IPS DF 6.9 (cell line): ENCODE results near the gene NDUFV1.
"Not testable (repeated sequence)": the region's sequence is repeated elsewhere in the genome, so short reads cannot be mapped to it uniquely, and the experiment has no call there.

ENCODE experiments used
- DNase-seq: peaks from one replicate; pipeline ENCODE4 v3.0.0-alpha.2; 2013; ENCODE audit warnings: low read depth, low spot score
- H3K27ac ChIP-seq: one replicate; pipeline ENCODE4 v1.5.1; 2013; ENCODE audit warnings: low read length, control low read depth
- H3K27me3 ChIP-seq: 2 replicates; pipeline ENCODE4 v1.6.1; 2013; ENCODE audit warnings: mild to moderate bottlenecking, low read length; ENCODE audit not compliant: control insufficient read depth, insufficient read depth
- H3K36me3 ChIP-seq: 2 replicates; pipeline ENCODE4 v1.6.1; 2013; ENCODE audit warnings: low read length; ENCODE audit not compliant: control insufficient read depth, insufficient read depth
- H3K4me1 ChIP-seq: 2 replicates; pipeline ENCODE4 v1.6.1; 2013; ENCODE audit warnings: low read length; ENCODE audit not compliant: control insufficient read depth, insufficient read depth
- H3K4me3 ChIP-seq: 2 replicates; pipeline ENCODE4 v1.5.1; 2013; ENCODE audit warnings: mild to moderate bottlenecking, low read length
- H3K9me3 ChIP-seq: 2 replicates; pipeline ENCODE4 v1.6.1; 2013; ENCODE audit warnings: low read length, inconsistent platforms; ENCODE audit not compliant: control insufficient read depth, insufficient read depth
- WGBS: extraction: QIAGEN DNeasy Blood & Tissue Kit; methylation state at CpG from one replicate; pipeline ENCODE4 v1.1.7; 2013; ENCODE audit warnings: mixed read lengths, missing lambda C conversion rate; ENCODE audit not compliant: insufficient read length, insufficient coverage; 5-methylcytosine and 5-hydroxymethylcytosine counted together

The NDUFV1 gene

GRCh38 chr11:67588136-67588503 is 18.6 kb upstream of the NDUFV1 start:
- Histone ChIP-seq H3K4me3 (no peak overlapping the region), H3K36me3 (peaks cover 25% of the 10 kb centered on the region), H3K4me1 (peaks cover 5% of the 10 kb centered on the region; the same call in 1 of the 2 replicates), H3K27me3 (no peaks in the 10 kb centered on the region), H3K9me3 (no peaks in the 10 kb centered on the region), H3K27ac (no peak overlapping the region)
- WGBS, result no CpG with 5 or more reads among the region's 1 CpG
- no peak for DNase-seq

- not testable (repeated sequence) for H3K27ac ChIP-seq, DNase-seq, H3K4me1 ChIP-seq, H3K27me3 ChIP-seq, H3K4me3 ChIP-seq, H3K9me3 ChIP-seq
- WGBS, result no CpG with 5 or more reads among the region's 11 CpGs
- H3K36me3 ChIP-seq, result peaks cover 25% of the 10 kb centered on the region
These were observed 17.8 kb upstream of the NDUFV1 start for GRCh38 chr11:67588899-67589415.

DNA sequence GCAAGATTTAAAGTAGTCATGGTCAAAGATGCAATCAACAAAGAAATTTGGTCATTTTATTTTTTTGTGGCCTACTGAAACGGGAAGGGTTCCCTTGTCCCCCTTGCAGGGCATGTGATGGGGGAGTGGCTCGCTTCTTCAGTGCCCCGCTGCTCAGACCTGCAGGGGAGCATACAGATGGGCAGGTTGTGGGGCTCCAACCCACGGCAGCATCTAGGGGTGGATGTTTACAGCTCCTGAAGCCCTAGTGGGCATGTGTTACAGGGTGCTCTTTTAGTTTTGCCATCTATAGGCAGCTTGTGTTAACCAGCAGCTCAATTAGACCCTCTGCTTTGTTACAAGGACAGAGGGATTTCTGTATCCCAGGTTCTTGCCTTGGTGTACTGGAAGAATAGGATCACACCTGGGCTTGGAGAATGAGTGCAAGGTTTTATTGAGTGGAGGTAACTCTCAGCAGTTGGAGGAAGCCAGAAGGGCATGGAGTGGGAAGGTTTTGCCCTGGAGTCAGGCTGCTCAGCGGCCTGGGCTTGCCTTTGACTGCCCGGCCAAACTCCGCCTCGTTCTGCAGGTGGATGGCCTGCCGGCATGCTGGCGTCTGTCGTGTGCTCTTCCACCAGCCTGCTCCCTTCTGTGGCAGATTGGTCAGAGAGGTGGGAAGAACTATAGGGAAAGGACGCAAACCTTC is 13.7 kb upstream of the NDUFV1 start:
- no peaks in the 10 kb centered on the region for H3K9me3 ChIP-seq
- 0 out of 2 replicates have a peak, but pooled peaks cover 3% of the 10 kb centered on the region for H3K36me3 ChIP-seq
- no peak overlapping the region for H3K4me3 ChIP-seq
- H3K27ac ChIP-seq, result no peak overlapping the region
- no peak for DNase-seq
- no peaks in the 10 kb centered on the region for H3K27me3 ChIP-seq
- H3K4me1 ChIP-seq, result no peaks in the 10 kb centered on the region
- no CpG with 5 or more reads among the region's 12 CpGs for WGBS

- H3K4me1 ChIP-seq, result no peaks in the 10 kb centered on the region
- 0 out of 2 replicates have a peak, but pooled peaks cover 3% of the 10 kb centered on the region for H3K36me3 ChIP-seq
- no peak overlapping the region for H3K27ac ChIP-seq
- no peak for DNase-seq
- H3K27me3 ChIP-seq, result no peaks in the 10 kb centered on the region
- WGBS, result no CpG with 5 or more reads among the region's 3 CpGs
- no peaks in the 10 kb centered on the region for H3K9me3 ChIP-seq
- no peak overlapping the region for H3K4me3 ChIP-seq
These were observed 13.2 kb upstream of the NDUFV1 start for GRCh38 chr11:67593565-67593905.

GRCh38 chr11:67594480-67594879 is 12.3 kb upstream of the NDUFV1 start:
- no peaks in the 10 kb centered on the region for H3K4me1 ChIP-seq
- no peak overlapping the region for H3K4me3 ChIP-seq
- H3K36me3 ChIP-seq, result no peaks in the 10 kb centered on the region
- no peaks in the 10 kb centered on the region for H3K27me3 ChIP-seq
- no peaks in the 10 kb centered on the region for H3K9me3 ChIP-seq
- DNase-seq, result no peak
- H3K27ac ChIP-seq, result no peak overlapping the region
- WGBS, result no CpG with 5 or more reads among the region's 3 CpGs

DNA sequence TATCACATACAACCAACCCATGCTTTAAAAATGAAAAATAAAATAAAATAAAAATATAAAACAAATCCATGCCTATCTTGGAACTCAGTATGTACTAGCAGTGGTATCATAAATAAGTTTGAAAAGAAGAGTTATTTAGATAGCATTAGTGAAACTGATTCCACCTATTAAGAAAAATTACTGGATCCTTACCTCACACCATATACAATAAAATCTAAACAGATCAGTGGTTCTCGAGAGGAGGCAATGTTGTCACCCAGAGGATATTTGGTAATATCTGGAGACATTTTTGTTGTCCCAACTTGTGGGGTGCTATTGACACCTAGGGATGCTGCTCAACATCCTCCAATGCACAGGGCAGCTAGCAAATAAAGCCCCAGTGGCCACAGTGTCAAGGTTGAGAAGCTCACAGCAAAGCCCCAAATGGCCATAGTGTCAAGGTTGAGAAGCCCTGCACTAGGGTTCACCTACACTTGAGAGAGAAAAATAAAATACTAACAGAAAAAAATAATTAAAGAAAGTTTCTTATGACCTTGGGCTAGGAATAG is 9.9 kb upstream of the NDUFV1 start:
- H3K27me3 ChIP-seq, result no peaks in the 10 kb centered on the region
- H3K27ac ChIP-seq, result no peak overlapping the region
- no peaks in the 10 kb centered on the region for H3K36me3 ChIP-seq
- H3K4me3 ChIP-seq, result no peak overlapping the region
- no CpG with 5 or more reads among the region's 1 CpG for WGBS
- DNase-seq, result no peak
- no peaks in the 10 kb centered on the region for H3K4me1 ChIP-seq
- H3K9me3 ChIP-seq, result no peaks in the 10 kb centered on the region

DNA sequence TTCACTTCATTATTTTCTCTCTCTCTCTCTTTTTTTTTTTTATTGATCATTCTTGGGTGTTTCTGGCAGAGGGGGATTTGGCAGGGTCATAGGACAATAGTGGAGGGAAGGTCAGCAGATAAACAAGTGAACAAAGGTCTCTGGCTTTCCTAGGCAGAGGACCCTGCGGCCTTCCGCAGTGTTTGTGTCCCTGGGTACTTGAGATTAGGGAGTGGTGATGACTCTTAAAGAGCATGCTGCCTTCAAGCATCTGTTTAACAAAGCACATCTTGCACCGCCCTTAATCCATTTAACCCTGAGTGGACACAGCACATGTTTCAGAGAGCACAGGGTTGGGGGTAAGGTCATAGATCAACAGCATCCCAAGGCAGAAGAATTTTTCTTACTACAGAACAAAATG is 9.3 kb upstream of the NDUFV1 start:
- not testable (repeated sequence) for H3K27me3 ChIP-seq, H3K27ac ChIP-seq, H3K4me3 ChIP-seq, H3K9me3 ChIP-seq, DNase-seq, H3K4me1 ChIP-seq, H3K36me3 ChIP-seq
- no CpG with 5 or more reads among the region's 3 CpGs for WGBS

- no CpG with 5 or more reads among the region's 26 CpGs for WGBS
- H3K27ac ChIP-seq, H3K9me3 ChIP-seq, H3K4me3 ChIP-seq, DNase-seq, H3K4me1 ChIP-seq, H3K36me3 ChIP-seq, H3K27me3 ChIP-seq: not testable (repeated sequence)
These were observed 8.8 kb upstream of the NDUFV1 start for GRCh38 chr11:67597963-67598362.

DNA sequence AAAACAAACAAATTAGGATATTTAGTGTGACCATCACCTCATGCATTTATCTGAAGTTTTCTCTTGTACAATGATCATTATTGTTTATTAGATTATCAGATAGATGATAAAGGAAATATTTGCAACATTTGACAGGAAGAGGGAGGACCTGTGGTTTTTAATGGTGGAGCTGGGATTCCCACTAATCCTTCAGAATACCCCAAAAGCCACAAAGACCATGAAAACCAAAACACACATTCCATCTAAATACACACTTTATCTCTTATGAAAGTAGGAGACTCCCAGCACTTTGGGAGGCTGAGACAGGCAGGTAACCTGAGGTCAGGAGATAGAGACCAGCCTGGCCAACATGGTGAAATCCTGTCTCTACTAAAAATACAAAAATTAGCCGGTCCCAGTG is 7.6 kb upstream of the NDUFV1 start:
- no CpG with 5 or more reads among the region's 1 CpG for WGBS

GRCh38 chr11:67600324-67601029 is 6.3 kb upstream of the NDUFV1 start:
- no CpG with 5 or more reads among the region's 7 CpGs for WGBS

More for the DNA sequence above, 7.6 kb upstream of the NDUFV1 start:
- no peaks in the 10 kb centered on the region for H3K27me3 ChIP-seq
- no peak overlapping the region for H3K27ac ChIP-seq
- no peak for DNase-seq
- H3K4me1 ChIP-seq, result no peaks in the 10 kb centered on the region
- no peak overlapping the region for H3K4me3 ChIP-seq
- no peaks in the 10 kb centered on the region for H3K36me3 ChIP-seq
- no peaks in the 10 kb centered on the region for H3K9me3 ChIP-seq

More at GRCh38 chr11:67600324-67601029, 6.3 kb upstream of the NDUFV1 start:
- Histone ChIP-seq H3K36me3 (no peaks in the 10 kb centered on the region), H3K4me1 (peaks cover 1% of the 10 kb centered on the region; the same call in 1 of the 2 replicates), H3K9me3 (no peaks in the 10 kb centered on the region), H3K27ac (no peak overlapping the region), H3K27me3 (no peaks in the 10 kb centered on the region), H3K4me3 (no peak overlapping the region)
- no peak for DNase-seq
